IMR-90 (cell line): ENCODE measurements around the gene BRWD1. TPM values are rescaled to one million over a fixed set of nuclear protein-coding genes. Genes with fewer than 3 reads are reported as not detected.

Experiments used
- ATAC-seq: fragments of 200-7000 bp; cut with Tn5 transposase; 2 replicates; pipeline ENCODE4 v1.9.1; 2020; ENCODE audit warnings: low read depth, mild to moderate bottlenecking, moderate library complexity
- BruUV-seq: library from RNA; stranded (reverse); fragments of 400-500 nt; replicated peaks from 2 replicates; lab custom pipeline; 2021; lab: Mats Ljungman, UMichigan
- CTCF ChIA-PET: fragments of 300-600 bp; formaldehyde crosslinking; extraction: SDS; loops from one replicate; lab custom pipeline; 2021; ENCODE audit warnings: antibody characterized with exemption; lab: Yijun Ruan, JAX
- POLR2A ChIA-PET: fragments of 300-600 bp; sonication (Branson Sonifier 250); formaldehyde crosslinking; loops from one replicate; lab custom pipeline; 2022; ENCODE audit warnings: antibody characterized with exemption; ENCODE audit not compliant: unreplicated experiment; lab: Charles Lee
- DNase-seq: peaks from one replicate; pipeline ENCODE4 v3.0.0; 2013
- H2AFZ ChIP-seq: replicated peaks from 2 replicates; pipeline ENCODE3; 2013; ENCODE audit warnings: low read length, mild to moderate bottlenecking; ENCODE audit not compliant: poor library complexity
- H2AK5ac ChIP-seq: 2 replicates; pipeline ENCODE4 v1.6.1; 2013; ENCODE audit warnings: low read depth, low read length, inconsistent platforms
- H2AK9ac ChIP-seq: replicated peaks from 2 replicates; pipeline ENCODE3; 2013; ENCODE audit warnings: mild to moderate bottlenecking, low read depth, low read length, moderate library complexity; ENCODE audit not compliant: poor library complexity
- H2BK120ac ChIP-seq: 2 replicates; pipeline ENCODE4 v1.6.1; 2013; ENCODE audit warnings: low read depth, low read length, inconsistent platforms
- H2BK15ac ChIP-seq: 3 replicates; pipeline ENCODE4 v1.6.1; 2013; ENCODE audit warnings: low read depth, low read length, inconsistent platforms
- H2BK20ac ChIP-seq: 2 replicates; pipeline ENCODE4 v1.6.1; 2013; ENCODE audit warnings: low read depth, mild to moderate bottlenecking, inconsistent platforms, low read length, moderate library complexity
- H2BK5ac ChIP-seq: 2 replicates; pipeline ENCODE4 v1.6.1; 2013; ENCODE audit warnings: mild to moderate bottlenecking, low read depth, low read length, inconsistent platforms; ENCODE audit not compliant: poor library complexity, severe bottlenecking
- H3K14ac ChIP-seq: replicated peaks from 2 replicates; pipeline ENCODE4 v1.6.1; 2013; ENCODE audit warnings: low read depth, low read length, inconsistent platforms
- H3K18ac ChIP-seq: 2 replicates; pipeline ENCODE4 v1.6.1; 2013; ENCODE audit warnings: low read depth, low read length, control low read depth
- H3K23ac ChIP-seq: 2 replicates; pipeline ENCODE4 v1.6.1; 2013; ENCODE audit warnings: low read depth, low read length, inconsistent platforms
- H3K27ac ChIP-seq: 2 replicates; pipeline ENCODE4 v1.5.1; 2013; ENCODE audit warnings: mild to moderate bottlenecking, control low read depth, low read length; ENCODE audit not compliant: insufficient read depth
- H3K27me3 ChIP-seq: 2 replicates; pipeline ENCODE4 v1.6.1; 2013; ENCODE audit warnings: low read length; ENCODE audit not compliant: control insufficient read depth, insufficient read depth
- H3K36me3 ChIP-seq: 2 replicates; pipeline ENCODE4 v1.6.1; 2013; ENCODE audit warnings: low read length, mixed read lengths; ENCODE audit not compliant: control insufficient read depth, insufficient read depth
- H3K4ac ChIP-seq: 2 replicates; pipeline ENCODE4 v1.6.1; 2013; ENCODE audit warnings: low read depth, low read length, inconsistent platforms
- H3K4me1 ChIP-seq: 2 replicates; pipeline ENCODE4 v1.6.1; 2013; ENCODE audit warnings: low read length, mixed read lengths; ENCODE audit not compliant: control insufficient read depth, insufficient read depth
- H3K4me2 ChIP-seq: 2 replicates; pipeline ENCODE4 v1.6.1; 2013; ENCODE audit warnings: low read depth, mild to moderate bottlenecking, control low read depth, low read length, moderate library complexity
- H3K4me3 ChIP-seq: 2 replicates; pipeline ENCODE4 v1.5.1; 2013; ENCODE audit warnings: low read depth, mild to moderate bottlenecking, control low read depth, low read length, moderate library complexity; ENCODE audit not compliant: insufficient read depth
- H3K56ac ChIP-seq: 2 replicates; pipeline ENCODE4 v1.6.1; 2013; ENCODE audit warnings: low read length, inconsistent platforms; ENCODE audit not compliant: insufficient read depth; ENCODE audit errors: extremely low read depth
- H3K79me1 ChIP-seq, 2 experiments: 2 replicates each; pipeline ENCODE4 v1.6.1; 2013; ENCODE audit warnings: low read length in 2 of 2, inconsistent platforms in 1 of 2, low read depth in 1 of 2
- H3K9ac ChIP-seq: 2 replicates; pipeline ENCODE4 v1.6.1; 2013; ENCODE audit warnings: low read depth, low read length, control low read depth
- H3K9me1 ChIP-seq: 2 replicates; pipeline ENCODE4 v1.6.1; 2013; ENCODE audit warnings: low read length, inconsistent platforms; ENCODE audit not compliant: insufficient read depth
- H3K9me3 ChIP-seq: 2 replicates; pipeline ENCODE4 v1.6.1; 2013; ENCODE audit warnings: low read length; ENCODE audit not compliant: control insufficient read depth, insufficient read depth
- H4K20me1 ChIP-seq: 2 replicates; pipeline ENCODE4 v1.6.1; 2013; ENCODE audit warnings: low read length, inconsistent platforms; ENCODE audit not compliant: insufficient read depth
- H4K5ac ChIP-seq: 2 replicates; pipeline ENCODE4 v1.6.1; 2013; ENCODE audit warnings: mild to moderate bottlenecking, low read depth, low read length, control low read depth
- H4K8ac ChIP-seq, 2 experiments: 2 replicates each; pipeline ENCODE4 v1.6.1; 2013; ENCODE audit warnings: low read depth in 2 of 2, low read length in 2 of 2, control low read depth in 1 of 2, inconsistent platforms in 1 of 2
- H4K91ac ChIP-seq: 2 replicates; pipeline ENCODE4 v1.6.1; 2013; ENCODE audit warnings: low read depth, low read length, inconsistent platforms; ENCODE audit not compliant: insufficient read depth
- BHLHE40 ChIP-seq: fragments of 150-350 bp; IDR thresholded peaks from 2 replicates; pipeline ENCODE4 v1.6.1; 2016; ENCODE audit warnings: mild to moderate bottlenecking, low read depth, low read length
- CTCF ChIP-seq: conservative IDR thresholded peaks from 2 replicates; pipeline ENCODE4 v1.5.1; 2012; ENCODE audit warnings: mild to moderate bottlenecking, low read depth, low read length, improper control_type of control experiment
- ELK1 ChIP-seq: fragments of 150-350 bp; IDR thresholded peaks from 2 replicates; pipeline ENCODE4 v1.6.1; 2016; ENCODE audit warnings: low read depth, mild to moderate bottlenecking, low read length, moderate library complexity, borderline replicate concordance
- FOS ChIP-seq: fragments of 150-350 bp; IDR thresholded peaks from 2 replicates; pipeline ENCODE4 v1.6.1; 2016; ENCODE audit warnings: low read depth, low read length
- MAFK ChIP-seq: IDR thresholded peaks from 2 replicates; pipeline ENCODE4 v1.6.1; 2012; ENCODE audit warnings: low read depth, low read length, improper control_type of control experiment
- MAZ ChIP-seq: IDR thresholded peaks from 2 replicates; pipeline ENCODE4 v1.6.1; 2012; ENCODE audit warnings: low read depth, mild to moderate bottlenecking, low read length, improper control_type of control experiment, moderate library complexity, borderline replicate concordance
- RAD21 ChIP-seq: IDR thresholded peaks from 2 replicates; pipeline ENCODE4 v1.6.1; 2012; ENCODE audit warnings: low read length, improper control_type of control experiment
- RFX5 ChIP-seq: IDR thresholded peaks from 2 replicates; pipeline ENCODE4 v1.8.0; 2012; ENCODE audit warnings: low read depth, mild to moderate bottlenecking, low read length, moderate library complexity
- WGBS, 2 experiments: methylation state at CpG; one replicate each; pipeline versions ENCODE4 v1.1.5 to v1.1.7; 2013; ENCODE audit warnings: missing lambda C conversion rate in 2 of 2; ENCODE audit not compliant: insufficient read length in 1 of 2; ENCODE audit errors: extremely low coverage in 2 of 2; 5-methylcytosine and 5-hydroxymethylcytosine counted together
- dilution Hi-C: fragments of 300-500 bp; cut with HindIII; formaldehyde crosslinking; loops from one replicate; pipeline ENCODE4 v1.14.3; 2018; ENCODE audit warnings: low sequenced_read_pairs; ENCODE audit not compliant: unreplicated experiment
- in situ Hi-C: fragments of 300-500 bp; cut with MboI; formaldehyde crosslinking; loops from 3 replicates; pipeline ENCODE4 v1.14.3; 2019; ENCODE audit warnings: low sequenced_read_pairs, inconsistent platforms, mixed read lengths
- intact Hi-C: fragments of 100-400 bp; cut with micrococcal nuclease; formaldehyde crosslinking; loops from 2 replicates; pipeline ENCODE4 v1.10.0; 2022
- polyA plus RNA-seq, 3 experiments: library from polyadenylated mRNA; depleted of rRNA; stranded (reverse); fragments of >200 nt; gene quantifications; 2 replicates each; pipeline ENCODE4 v1.2.3, GENCODE V29; 2012; ENCODE audit warnings: low replicate concordance in 1 of 3
- total RNA-seq: library from RNA; depleted of rRNA; stranded (reverse); fragments of >200 nt; gene quantifications from 2 replicates; pipeline ENCODE4 v1.2.3, GENCODE V29; 2012

BRWD1 gene
- total and polyA plus RNA-seq, 2 of the 4 experiments (the other 2 are of a cell fraction), result 6.7 to 28.7 TPM

- Histone ChIP-seq H3K14ac (no peak overlapping the region), H2BK5ac (no peak overlapping the region), H3K4me1 (no peaks in the 10 kb centered on the region), H2BK15ac (no peak overlapping the region), H3K23ac (no peak overlapping the region), H2AK5ac (no peak overlapping the region), H3K9me3 (no peaks in the 10 kb centered on the region), H2BK20ac (no peak overlapping the region), H3K4me2 (no peak overlapping the region), H3K4me3 (no peak overlapping the region), H3K4ac (no peak overlapping the region), H3K79me1 (peaks cover 6 to 16% of the 10 kb centered on the region in 2 experiments), H3K9me1 (no peaks in the 10 kb centered on the region), H2AK9ac (no peak overlapping the region), H2AFZ (no peak overlapping the region), H4K20me1 (no peaks in the 10 kb centered on the region), H4K8ac (no peak overlapping the region), H3K27ac (no peak overlapping the region), H3K9ac (no peak overlapping the region), H3K36me3 (peaks cover 25% of the 10 kb centered on the region), H3K18ac (no peak overlapping the region), H3K27me3 (no peaks in the 10 kb centered on the region), H4K5ac (no peak overlapping the region), H3K56ac (no peak overlapping the region), H4K91ac (no peak overlapping the region), H2BK120ac (no peak overlapping the region)
- BruUV-seq, result no TSS peak
- in situ Hi-C loops, result no loop called here
- POLR2A ChIA-PET, result no interaction called here
- WGBS, 2 experiments, result no CpG with 5 or more reads among the region's 2 CpGs
- ATAC-seq (no peak), DNase-seq (no peak)
- dilution Hi-C loops, result no loop called here
- intact Hi-C loops, result loop anchor here (10.0 kb wide), 1 partner anchor 56 kb away; no protein-coding TSS in a partner anchor
- CTCF ChIA-PET, result no interaction called here
- TF ChIP-seq FOS (no peak), BHLHE40 (no peak), ELK1 (no peak), RAD21 (no peak), RFX5 (no peak), MAFK (no peak), CTCF (no peak), MAZ (no peak)
Observed at GRCh38 chr21:39198800-39199199, 114.6 kb downstream of the BRWD1 start.
